PC-3 (cell line): ENCODE results near the gene TNK2. TPM values are rescaled to one million over a fixed set of nuclear protein-coding genes. Genes with fewer than 3 reads are reported as not detected.

ENCODE experiments used
- ATAC-seq: fragments of 200-7000 bp; cut with Tn5 transposase; 2 replicates; pipeline ENCODE4 v1.9.1; 2020; ENCODE audit warnings: mild to moderate bottlenecking, moderate library complexity
- BruUV-seq: library from RNA; stranded (reverse); fragments of 400-500 nt; replicated peaks from 2 replicates; lab custom pipeline; 2021; lab: Mats Ljungman, UMichigan
- CTCF ChIA-PET: fragments of 300-600 bp; sonication (Branson Sonifier 250); formaldehyde crosslinking; loops from one replicate; lab custom pipeline; 2022; ENCODE audit warnings: antibody characterized with exemption; lab: Charles Lee
- POLR2A ChIA-PET: fragments of 300-600 bp; sonication (Branson Sonifier 250); formaldehyde crosslinking; loops from one replicate; lab custom pipeline; 2022; ENCODE audit warnings: antibody characterized with exemption; ENCODE audit not compliant: unreplicated experiment; lab: Charles Lee
- DNase-seq: peaks from one replicate; pipeline ENCODE4 v3.0.0-alpha.2; 2015
- H2AFZ ChIP-seq: fragments of 300-600 bp; sonication (generic); 2 replicates; pipeline ENCODE4 v1.6.0; 2016; ENCODE audit warnings: antibody characterized with exemption, low read length
- H3F3A ChIP-seq: fragments of 300-600 bp; sonication (generic); one replicate; pipeline ENCODE4 v1.6.0; 2017; ENCODE audit warnings: antibody characterized with exemption, low read length, control low read depth, mild to moderate bottlenecking; ENCODE audit not compliant: unreplicated experiment
- H3K27ac ChIP-seq: fragments of 300-600 bp; sonication (generic); 2 replicates; pipeline ENCODE4 v1.5.1; 2016; ENCODE audit warnings: mild to moderate bottlenecking, low read length
- H3K27me3 ChIP-seq: fragments of 300-600 bp; sonication (generic); 2 replicates; pipeline ENCODE4 v1.6.1; 2016; ENCODE audit warnings: low read length, mixed read lengths
- H3K36me3 ChIP-seq: fragments of 300-600 bp; sonication (generic); 2 replicates; pipeline ENCODE4 v1.6.1; 2016; ENCODE audit warnings: low read depth, mixed run types, low read length, mixed read lengths
- H3K4me1 ChIP-seq: fragments of 300-600 bp; sonication (generic); 2 replicates; pipeline ENCODE4 v1.5.1; 2016; ENCODE audit warnings: low read length; ENCODE audit not compliant: insufficient read depth
- H3K4me2 ChIP-seq: fragments of 300-600 bp; sonication (generic); 2 replicates; pipeline ENCODE4 v1.6.0; 2016; ENCODE audit warnings: low read length
- H3K4me3 ChIP-seq: fragments of 300-600 bp; sonication (generic); 2 replicates; pipeline ENCODE4 v1.5.1; 2016; ENCODE audit warnings: mild to moderate bottlenecking, low read length, mixed read lengths
- H3K79me2 ChIP-seq: fragments of 300-600 bp; sonication (generic); 2 replicates; pipeline ENCODE4 v1.6.1; 2017; ENCODE audit warnings: low read length, mixed read lengths
- H3K9ac ChIP-seq: fragments of 300-600 bp; sonication (generic); 2 replicates; pipeline ENCODE4 v1.6.0; 2016; ENCODE audit warnings: mild to moderate bottlenecking, low read length
- H3K9me2 ChIP-seq: fragments of 300-600 bp; sonication (generic); replicated peaks from 2 replicates; pipeline ENCODE4 v1.6.1; 2016; ENCODE audit warnings: mixed run types, low read length, mixed read lengths
- H3K9me3 ChIP-seq: fragments of 300-600 bp; sonication (generic); 2 replicates; pipeline ENCODE4 v1.6.1; 2016; ENCODE audit warnings: low read length, mixed read lengths
- H4K20me1 ChIP-seq: fragments of 300-600 bp; sonication (generic); 2 replicates; pipeline ENCODE4 v1.6.1; 2016; ENCODE audit warnings: low read length, mixed read lengths
- CTCF ChIP-seq: fragments of 300-600 bp; sonication (generic); conservative IDR thresholded peaks from 2 replicates; pipeline ENCODE4 v1.5.1; 2017; ENCODE audit warnings: antibody characterized with exemption, low read depth, mild to moderate bottlenecking, low read length
- EZH2 ChIP-seq: fragments of 300-600 bp; sonication (generic); IDR thresholded peaks from one replicate; pipeline ENCODE4 v1.6.1; 2017; ENCODE audit warnings: antibody characterized with exemption, mild to moderate bottlenecking, low read length; ENCODE audit not compliant: unreplicated experiment
- EZH2phosphoT487 ChIP-seq: fragments of 300-600 bp; sonication (generic); IDR thresholded peaks from 2 replicates; pipeline ENCODE4 v1.6.1; 2018; ENCODE audit warnings: mild to moderate bottlenecking, antibody characterized with exemption, low read length, borderline replicate concordance
- intact Hi-C: fragments of 100-400 bp; cut with micrococcal nuclease; formaldehyde crosslinking; loops from 2 replicates; pipeline ENCODE4 v1.9.0; 2023
- microRNA-seq: library from miRNA; unstranded; fragments of <30 nt; microRNA quantifications from one replicate; pipeline ENCODE4 v1.1.0, GENCODE V29; 2020; ENCODE audit not compliant: unreplicated experiment
- total RNA-seq: library from RNA; depleted of rRNA; stranded (reverse); fragments of >200 nt; gene quantifications from 2 replicates; pipeline ENCODE4 v1.2.3, GENCODE V29; 2014; rRNA removed

Gene TNK2
- total RNA-seq, 1 experiment from 2014 or later = 49.3 TPM

GRCh38 chr3:195813916-195814640 is 94.3 kb downstream of the TNK2 start:
- Histone ChIP-seq H3K4me1 (no peaks in the 10 kb centered on the region), H3K79me2 (no peaks in the 10 kb centered on the region), H3K36me3 (no peaks in the 10 kb centered on the region), H3K9me3 (no peaks in the 10 kb centered on the region), H3K9ac (no peak overlapping the region), H3K27me3 (peaks cover 8% of the 10 kb centered on the region), H3F3A (no peaks in the 10 kb centered on the region), H3K4me2 (no peak overlapping the region), H4K20me1 (no peaks in the 10 kb centered on the region), H2AFZ (no peak overlapping the region), H3K9me2 (no peaks in the 10 kb centered on the region), H3K27ac (no peak overlapping the region), H3K4me3 (no peak overlapping the region)
- intact Hi-C loops = no loop called here
- no peak for DNase-seq
- BruUV-seq = no TSS peak
- ATAC-seq = no peak
- POLR2A ChIA-PET = no interaction called here
- TF ChIP-seq EZH2 (no peak), CTCF (no peak), EZH2phosphoT487 (no peak)
- CTCF ChIA-PET = no interaction called here

Small RNA genes within 50 kb of the gene (microRNA-seq; reads per million reads assigned to microRNA genes)
- gene MIR6829 = not detected

Other genes with a start within 250 kb of the TNK2 start
- 0.69 and 2.2 TPM in 2 replicates for gene MUC20, start 187.6 kb downstream of the TNK2 start, total RNA-seq
- gene MUC4, start 96.6 kb downstream of the TNK2 start, total RNA-seq = not detected in 2 replicates
- gene TFRC, start 173.5 kb upstream of the TNK2 start, total RNA-seq = 272 and 287 TPM in 2 replicates